H1 (cell line): ENCODE results near the gene C12orf43. TPM values are rescaled to one million over a fixed set of nuclear protein-coding genes. Genes with fewer than 3 reads are reported as not detected.

ENCODE experiments used
- ASH2L ChIP-seq: fragments of 200-600, 300-600 bp; sonication (generic); IDR thresholded peaks from one replicate; pipeline ENCODE4 v1.7.1; 2017; ENCODE audit warnings: low read length
- CBX5 ChIP-seq: fragments of 300-800, 300-1000 bp; sonication (generic); IDR thresholded peaks from 2 replicates; pipeline ENCODE4 v1.7.1; 2016; ENCODE audit warnings: antibody characterized with exemption, low read length, low read depth
- CHD7 ChIP-seq: fragments of 300-600 bp; sonication (generic); IDR thresholded peaks from 2 replicates; pipeline ENCODE4 v1.7.1; 2012; ENCODE audit warnings: low read length, moderate library complexity, mild to moderate bottlenecking, inconsistent platforms; ENCODE audit not compliant: insufficient replicate concordance
- FOSL1 ChIP-seq: IDR thresholded peaks from 2 replicates; pipeline ENCODE4 v1.6.1; 2011; ENCODE audit warnings: mild to moderate bottlenecking, low read depth, low read length, moderate library complexity; ENCODE audit not compliant: insufficient read depth
- JUN ChIP-seq: IDR thresholded peaks from 2 replicates; pipeline ENCODE4 v1.6.1; 2011; ENCODE audit warnings: low read depth, mild to moderate bottlenecking, improper control_type of control experiment, low read length
- KDM4A ChIP-seq: IDR thresholded peaks from one replicate; pipeline ENCODE4 v1.7.1; 2012; ENCODE audit warnings: low read depth, mild to moderate bottlenecking, moderate library complexity, low read length, inconsistent platforms; ENCODE audit not compliant: severe bottlenecking
- PHF8 ChIP-seq: fragments of 200-600 bp; sonication (generic); conservative IDR thresholded peaks from 2 replicates; pipeline ENCODE4 v1.7.1; 2012; ENCODE audit warnings: low read depth, mild to moderate bottlenecking, inconsistent platforms, low read length, moderate library complexity
- RAD21 ChIP-seq, 2 experiments: IDR thresholded peaks in 1 of 2; conservative IDR thresholded peaks in 1 of 2; 2 replicates each; pipeline ENCODE4 v1.6.1; 2011; ENCODE audit warnings: low read depth in 2 of 2, low read length in 2 of 2, improper control_type of control experiment in 1 of 2, inconsistent platforms in 1 of 2, mild to moderate bottlenecking in 1 of 2, moderate library complexity in 1 of 2
- SAP30 ChIP-seq: fragments of 300-600 bp; sonication (generic); IDR thresholded peaks from 2 replicates; pipeline ENCODE4 v1.7.1; 2012; ENCODE audit warnings: low read length, moderate library complexity, mild to moderate bottlenecking, inconsistent platforms; ENCODE audit not compliant: insufficient read depth, insufficient replicate concordance
- SP2 ChIP-seq: IDR thresholded peaks from 2 replicates; pipeline ENCODE4 v1.6.1; 2012; ENCODE audit warnings: mild to moderate bottlenecking, low read length, inconsistent platforms
- TCF12 ChIP-seq: IDR thresholded peaks from 2 replicates; pipeline ENCODE4 v1.6.1; 2011; ENCODE audit warnings: low read depth, mild to moderate bottlenecking, low read length
- polyA plus RNA-seq, 7 experiments: library from polyadenylated mRNA; depleted of rRNA in 3 of 7; stranded (reverse) in 5 of 7; unstranded in 2 of 7; fragments of >200 nt in 5 of 7; fragments of 200-250 nt in 2 of 7; gene quantifications; 1 replicate in 5 of 7; 2 replicates in 1 of 7; 4 replicates in 1 of 7; pipeline versions ENCODE4 v1.2.1 to v1.2.3, GENCODE V29; 2011 to 2013; ENCODE audit warnings: missing spikeins in 2 of 7, mixed read lengths in 2 of 7
- total RNA-seq: library from RNA; stranded (reverse); fragmentation: NEBNext Ultra II Directional; extraction: Animal tissue kit (Norgen Biotek cat#: 25700); gene quantifications from 2 replicates; pipeline ENCODE4 v1.2.1, GENCODE V29; 2021

Gene C12orf43
- total and polyA plus RNA-seq, 2 of the 8 experiments (the other 6 are each of a cell fraction or from before 2014, with no cell fraction given), result 9.2 to 22.3 TPM

- TF ChIP-seq CHD7 (no peak), JUN (no peak), TCF12 (no peak), CBX5 (no peak), PHF8 (no peak), ASH2L (no peak), SAP30 (no peak), FOSL1 (no peak), KDM4A (no peak), SP2 (no peak), RAD21 (IDR thresholded peaks at IDR 0.05 in 1 of 2, conservative IDR thresholded peaks at IDR 0.05 in 1 of 2; ENCODE audit: low read depth in 2 of 2, low read length in 2 of 2) (no peak)
Observed at GRCh38 chr12:120996133-120996746, 20.0 kb downstream of the C12orf43 start (continued).
